ENCODE results near the gene TTC7B.

Gene TTC7B

GRCh38 chr14:90704738-90705392 lies 111.4 kb downstream of the TTC7B start:
- DNase-seq (ENCODE audit: low read depth, low spot score), result no peak

- DNase-seq (ENCODE audit: low read depth, low spot score), result no peak
These were observed 112.1 kb downstream of the TTC7B start for GRCh38 chr14:90703841-90704737.

GRCh38 chr14:90700933-90701776 lies 115.1 kb downstream of the TTC7B start:
- no peak for DNase-seq (ENCODE audit: low read depth, low spot score)

GRCh38 chr14:90699016-90699415 lies 117.2 kb downstream of the TTC7B start:
- DNase-seq (ENCODE audit: low read depth, low spot score), result no peak

- peak; percentile 65 for DNase-seq (ENCODE audit: low read depth, low spot score)
These were observed 117.8 kb downstream of the TTC7B start for GRCh38 chr14:90698379-90698869.

GRCh38 chr14:90697577-90698206 lies 118.5 kb downstream of the TTC7B start:
- no peak for DNase-seq (ENCODE audit: low read depth, low spot score)

GRCh38 chr14:90697132-90697531 lies 119.1 kb downstream of the TTC7B start:
- no peak for DNase-seq (ENCODE audit: low read depth, low spot score)

- DNase-seq (ENCODE audit: low read depth, low spot score), result no peak
These were observed 119.5 kb downstream of the TTC7B start for GRCh38 chr14:90696720-90697119.

GRCh38 chr14:90695997-90696660 lies 120.1 kb downstream of the TTC7B start:
- no peak for DNase-seq (ENCODE audit: low read depth, low spot score)

- no peak for DNase-seq (ENCODE audit: low read depth, low spot score)
These were observed 122.8 kb downstream of the TTC7B start for GRCh38 chr14:90693413-90693812.

GRCh38 chr14:90692826-90693225 lies 123.4 kb downstream of the TTC7B start:
- no peak for DNase-seq (ENCODE audit: low read depth, low spot score)

GRCh38 chr14:90692061-90692460 lies 124.2 kb downstream of the TTC7B start:
- DNase-seq (ENCODE audit: low read depth, low spot score), result no peak

GRCh38 chr14:90691627-90692026 lies 124.6 kb downstream of the TTC7B start:
- no peak for DNase-seq (ENCODE audit: low read depth, low spot score)

GRCh38 chr14:90687680-90688079 lies 128.6 kb downstream of the TTC7B start:
- no peak for DNase-seq (ENCODE audit: low read depth, low spot score)

GRCh38 chr14:90682615-90683014 lies 133.6 kb downstream of the TTC7B start:
- no peak for DNase-seq (ENCODE audit: low read depth, low spot score)

- DNase-seq (ENCODE audit: low read depth, low spot score), result no peak
These were observed 134.3 kb downstream of the TTC7B start for GRCh38 chr14:90681929-90682328.

GRCh38 chr14:90678846-90679362 lies 137.3 kb downstream of the TTC7B start:
- no peak for DNase-seq (ENCODE audit: low read depth, low spot score)

- no peak for DNase-seq (ENCODE audit: low read depth, low spot score)
These were observed 137.8 kb downstream of the TTC7B start for GRCh38 chr14:90678420-90678819.

- DNase-seq (ENCODE audit: low read depth, low spot score), result peak; percentile 9
These were observed 138.7 kb downstream of the TTC7B start for GRCh38 chr14:90677484-90678050.

- no peak for DNase-seq (ENCODE audit: low read depth, low spot score)
These were observed 139.3 kb downstream of the TTC7B start for GRCh38 chr14:90676912-90677311.
